ENCODE data around the gene TBCK. TPM values are rescaled to one million over a fixed set of nuclear protein-coding genes. Genes with fewer than 3 reads are reported as not detected.

TBCK gene
- total RNA-seq, 1 experiment from 2014 or later: 28.6 TPM

DNA sequence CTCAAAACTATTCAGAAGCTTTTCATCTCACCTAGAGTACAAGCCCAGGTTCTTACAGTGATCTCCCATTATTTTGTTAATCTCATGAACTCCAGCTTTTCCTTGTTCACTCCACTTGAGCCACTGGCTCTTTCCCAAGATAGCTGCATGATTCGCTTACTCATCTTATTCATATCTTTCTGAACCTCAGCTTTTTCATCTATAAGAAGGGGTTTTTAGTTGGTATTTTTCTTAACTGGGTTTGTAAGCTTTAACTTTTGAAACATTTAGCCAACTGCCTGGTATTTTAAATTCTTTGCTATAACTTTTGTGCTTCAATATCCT lies 28.6 kb upstream of the TBCK start:
- H3K27ac Mint-ChIP-seq: no peak overlapping the region
- ATAC-seq (no peak), DNase-seq (ENCODE audit: low spot score) (no peak)
- CTCF ChIA-PET: interaction anchor here (0.7 to 0.8 kb wide), 2 partner anchors 79 to 554 kb away, joined by 3 read pairs; no protein-coding TSS in a partner anchor
- H3K27me3 Mint-ChIP-seq (ENCODE audit: low read depth): no peaks in the 10 kb centered on the region
- TF ChIP-seq, protein P1, sequence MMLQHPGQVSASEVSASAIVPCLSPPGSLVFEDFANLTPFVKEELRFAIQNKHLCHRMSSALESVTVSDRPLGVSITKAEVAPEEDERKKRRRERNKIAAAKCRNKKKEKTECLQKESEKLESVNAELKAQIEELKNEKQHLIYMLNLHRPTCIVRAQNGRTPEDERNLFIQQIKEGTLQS (CRISPR knock-in tag; conservative IDR thresholded peaks at IDR 0.05): no peak
- TF ChIP-seq ESRRA (CRISPR knock-in tag; IDR thresholded peaks at IDR 0.05; ENCODE audit: borderline replicate concordance) (no peak), ZNF317 (CRISPR knock-in tag; IDR thresholded peaks at IDR 0.05; ENCODE audit: borderline replicate concordance, low read depth) (no peak), ZNF416 (CRISPR knock-in tag; IDR thresholded peaks at IDR 0.05) (no peak)
- H3K4me1 Mint-ChIP-seq: peaks cover 7% of the 10 kb centered on the region
- POLR2A ChIA-PET: no interaction called here
- H3K9me3 Mint-ChIP-seq: no peaks in the 10 kb centered on the region
- peaks cover 12% of the 10 kb centered on the region; the same call in 1 of the 2 replicates for H3K36me3 Mint-ChIP-seq
- H3K4me3 Mint-ChIP-seq: no peak overlapping the region

DNA sequence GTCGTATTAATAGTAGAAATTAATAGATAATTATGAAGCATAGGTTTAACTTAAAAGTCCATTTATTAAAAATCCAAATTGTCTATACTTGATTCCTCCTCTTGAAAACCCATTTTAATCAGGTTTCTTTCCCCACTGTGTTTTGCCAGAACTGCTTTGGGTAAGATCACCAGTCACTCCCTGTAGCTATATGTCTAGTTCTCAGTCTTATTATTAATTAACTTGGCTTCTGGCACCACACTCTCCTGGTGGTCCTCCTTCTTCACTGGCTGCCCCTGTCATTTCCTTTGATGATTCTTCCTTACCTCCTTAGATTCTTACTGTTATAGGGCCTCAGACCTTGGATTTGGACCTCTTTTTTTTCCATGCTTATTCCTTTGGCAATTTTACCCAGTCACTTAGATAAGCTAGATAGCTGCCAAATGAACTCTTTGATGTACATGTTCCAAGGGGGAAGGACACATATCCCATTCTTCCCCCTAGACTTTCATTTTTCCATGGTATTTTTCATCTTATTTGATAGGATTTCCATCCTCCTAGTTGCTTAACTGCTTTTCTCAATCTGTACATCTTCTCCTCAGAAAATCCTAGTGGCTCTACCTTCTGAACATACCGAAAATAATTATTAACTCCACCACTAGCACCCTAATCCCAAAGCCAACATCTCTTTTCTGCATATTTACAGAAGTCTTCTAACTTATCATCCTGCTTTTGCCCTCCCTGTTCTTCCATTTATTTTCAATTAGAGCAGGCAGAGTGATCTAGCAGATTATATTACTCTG lies 28.0 kb upstream of the TBCK start:
- Mint-ChIP-seq H3K9me3 (no peaks in the 10 kb centered on the region), H3K27me3 (ENCODE audit: low read depth) (no peaks in the 10 kb centered on the region), H3K36me3 (peaks cover 17% of the 10 kb centered on the region), H3K4me3 (no peak overlapping the region), H3K4me1 (peaks cover 7% of the 10 kb centered on the region), H3K27ac (no peak overlapping the region)
- POLR2A ChIA-PET: no interaction called here
- ATAC-seq: no peak
- no peak for DNase-seq (ENCODE audit: low spot score)
- CTCF ChIA-PET: interaction anchor here (0.7 to 0.8 kb wide), 2 partner anchors 78 to 555 kb away, joined by 3 read pairs; no protein-coding TSS in a partner anchor
- no peak for TF ChIP-seq HMGA2 (CRISPR knock-in tag; IDR thresholded peaks at IDR 0.05)
- TF ChIP-seq, protein P2, sequence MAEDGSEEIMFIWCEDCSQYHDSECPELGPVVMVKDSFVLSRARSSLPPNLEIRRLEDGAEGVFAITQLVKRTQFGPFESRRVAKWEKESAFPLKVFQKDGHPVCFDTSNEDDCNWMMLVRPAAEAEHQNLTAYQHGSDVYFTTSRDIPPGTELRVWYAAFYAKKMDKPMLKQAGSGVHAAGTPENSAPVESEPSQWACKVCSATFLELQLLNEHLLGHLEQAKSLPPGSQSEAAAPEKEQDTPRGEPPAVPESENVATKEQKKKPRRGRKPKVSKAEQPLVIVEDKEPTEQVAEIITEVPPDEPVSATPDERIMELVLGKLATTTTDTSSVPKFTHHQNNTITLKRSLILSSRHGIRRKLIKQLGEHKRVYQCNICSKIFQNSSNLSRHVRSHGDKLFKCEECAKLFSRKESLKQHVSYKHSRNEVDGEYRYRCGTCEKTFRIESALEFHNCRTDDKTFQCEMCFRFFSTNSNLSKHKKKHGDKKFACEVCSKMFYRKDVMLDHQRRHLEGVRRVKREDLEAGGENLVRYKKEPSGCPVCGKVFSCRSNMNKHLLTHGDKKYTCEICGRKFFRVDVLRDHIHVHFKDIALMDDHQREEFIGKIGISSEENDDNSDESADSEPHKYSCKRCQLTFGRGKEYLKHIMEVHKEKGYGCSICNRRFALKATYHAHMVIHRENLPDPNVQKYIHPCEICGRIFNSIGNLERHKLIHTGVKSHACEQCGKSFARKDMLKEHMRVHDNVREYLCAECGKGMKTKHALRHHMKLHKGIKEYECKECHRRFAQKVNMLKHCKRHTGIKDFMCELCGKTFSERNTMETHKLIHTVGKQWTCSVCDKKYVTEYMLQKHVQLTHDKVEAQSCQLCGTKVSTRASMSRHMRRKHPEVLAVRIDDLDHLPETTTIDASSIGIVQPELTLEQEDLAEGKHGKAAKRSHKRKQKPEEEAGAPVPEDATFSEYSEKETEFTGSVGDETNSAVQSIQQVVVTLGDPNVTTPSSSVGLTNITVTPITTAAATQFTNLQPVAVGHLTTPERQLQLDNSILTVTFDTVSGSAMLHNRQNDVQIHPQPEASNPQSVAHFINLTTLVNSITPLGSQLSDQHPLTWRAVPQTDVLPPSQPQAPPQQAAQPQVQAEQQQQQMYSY (CRISPR knock-in tag; IDR thresholded peaks at IDR 0.05): no peak
- no peak for TF ChIP-seq RELA (CRISPR knock-in tag; IDR thresholded peaks at IDR 0.05; ENCODE audit: borderline replicate concordance)
- TF ChIP-seq GRHL2 (CRISPR knock-in tag; IDR thresholded peaks at IDR 0.05; ENCODE audit: insufficient replicate concordance, severe bottlenecking): no peak
- TF ChIP-seq, protein P3, sequence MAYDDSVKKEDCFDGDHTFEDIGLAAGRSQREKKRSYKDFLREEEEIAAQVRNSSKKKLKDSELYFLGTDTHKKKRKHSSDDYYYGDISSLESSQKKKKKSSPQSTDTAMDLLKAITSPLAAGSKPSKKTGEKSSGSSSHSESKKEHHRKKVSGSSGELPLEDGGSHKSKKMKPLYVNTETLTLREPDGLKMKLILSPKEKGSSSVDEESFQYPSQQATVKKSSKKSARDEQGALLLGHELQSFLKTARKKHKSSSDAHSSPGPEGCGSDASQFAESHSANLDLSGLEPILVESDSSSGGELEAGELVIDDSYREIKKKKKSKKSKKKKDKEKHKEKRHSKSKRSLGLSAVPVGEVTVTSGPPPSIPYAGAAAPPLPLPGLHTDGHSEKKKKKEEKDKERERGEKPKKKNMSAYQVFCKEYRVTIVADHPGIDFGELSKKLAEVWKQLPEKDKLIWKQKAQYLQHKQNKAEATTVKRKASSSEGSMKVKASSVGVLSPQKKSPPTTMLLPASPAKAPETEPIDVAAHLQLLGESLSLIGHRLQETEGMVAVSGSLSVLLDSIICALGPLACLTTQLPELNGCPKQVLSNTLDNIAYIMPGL (CRISPR knock-in tag; IDR thresholded peaks at IDR 0.05): no peak
- TF ChIP-seq, protein P4, sequence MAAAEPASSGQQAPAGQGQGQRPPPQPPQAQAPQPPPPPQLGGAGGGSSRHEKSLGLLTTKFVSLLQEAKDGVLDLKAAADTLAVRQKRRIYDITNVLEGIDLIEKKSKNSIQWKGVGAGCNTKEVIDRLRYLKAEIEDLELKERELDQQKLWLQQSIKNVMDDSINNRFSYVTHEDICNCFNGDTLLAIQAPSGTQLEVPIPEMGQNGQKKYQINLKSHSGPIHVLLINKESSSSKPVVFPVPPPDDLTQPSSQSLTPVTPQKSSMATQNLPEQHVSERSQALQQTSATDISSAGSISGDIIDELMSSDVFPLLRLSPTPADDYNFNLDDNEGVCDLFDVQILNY (CRISPR knock-in tag; IDR thresholded peaks at IDR 0.05): no peak
- TF ChIP-seq, protein P5, sequence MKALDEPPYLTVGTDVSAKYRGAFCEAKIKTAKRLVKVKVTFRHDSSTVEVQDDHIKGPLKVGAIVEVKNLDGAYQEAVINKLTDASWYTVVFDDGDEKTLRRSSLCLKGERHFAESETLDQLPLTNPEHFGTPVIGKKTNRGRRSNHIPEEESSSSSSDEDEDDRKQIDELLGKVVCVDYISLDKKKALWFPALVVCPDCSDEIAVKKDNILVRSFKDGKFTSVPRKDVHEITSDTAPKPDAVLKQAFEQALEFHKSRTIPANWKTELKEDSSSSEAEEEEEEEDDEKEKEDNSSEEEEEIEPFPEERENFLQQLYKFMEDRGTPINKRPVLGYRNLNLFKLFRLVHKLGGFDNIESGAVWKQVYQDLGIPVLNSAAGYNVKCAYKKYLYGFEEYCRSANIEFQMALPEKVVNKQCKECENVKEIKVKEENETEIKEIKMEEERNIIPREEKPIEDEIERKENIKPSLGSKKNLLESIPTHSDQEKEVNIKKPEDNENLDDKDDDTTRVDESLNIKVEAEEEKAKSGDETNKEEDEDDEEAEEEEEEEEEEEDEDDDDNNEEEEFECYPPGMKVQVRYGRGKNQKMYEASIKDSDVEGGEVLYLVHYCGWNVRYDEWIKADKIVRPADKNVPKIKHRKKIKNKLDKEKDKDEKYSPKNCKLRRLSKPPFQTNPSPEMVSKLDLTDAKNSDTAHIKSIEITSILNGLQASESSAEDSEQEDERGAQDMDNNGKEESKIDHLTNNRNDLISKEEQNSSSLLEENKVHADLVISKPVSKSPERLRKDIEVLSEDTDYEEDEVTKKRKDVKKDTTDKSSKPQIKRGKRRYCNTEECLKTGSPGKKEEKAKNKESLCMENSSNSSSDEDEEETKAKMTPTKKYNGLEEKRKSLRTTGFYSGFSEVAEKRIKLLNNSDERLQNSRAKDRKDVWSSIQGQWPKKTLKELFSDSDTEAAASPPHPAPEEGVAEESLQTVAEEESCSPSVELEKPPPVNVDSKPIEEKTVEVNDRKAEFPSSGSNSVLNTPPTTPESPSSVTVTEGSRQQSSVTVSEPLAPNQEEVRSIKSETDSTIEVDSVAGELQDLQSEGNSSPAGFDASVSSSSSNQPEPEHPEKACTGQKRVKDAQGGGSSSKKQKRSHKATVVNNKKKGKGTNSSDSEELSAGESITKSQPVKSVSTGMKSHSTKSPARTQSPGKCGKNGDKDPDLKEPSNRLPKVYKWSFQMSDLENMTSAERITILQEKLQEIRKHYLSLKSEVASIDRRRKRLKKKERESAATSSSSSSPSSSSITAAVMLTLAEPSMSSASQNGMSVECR (CRISPR knock-in tag; IDR thresholded peaks at IDR 0.05; ENCODE audit: borderline replicate concordance): no peak
- no peak for TF ChIP-seq GTF2I (CRISPR knock-in tag; conservative IDR thresholded peaks at IDR 0.05)
- no peak for TF ChIP-seq ZBTB21 (CRISPR knock-in tag; IDR thresholded peaks at IDR 0.05; ENCODE audit: borderline replicate concordance)
- TF ChIP-seq, protein P6, sequence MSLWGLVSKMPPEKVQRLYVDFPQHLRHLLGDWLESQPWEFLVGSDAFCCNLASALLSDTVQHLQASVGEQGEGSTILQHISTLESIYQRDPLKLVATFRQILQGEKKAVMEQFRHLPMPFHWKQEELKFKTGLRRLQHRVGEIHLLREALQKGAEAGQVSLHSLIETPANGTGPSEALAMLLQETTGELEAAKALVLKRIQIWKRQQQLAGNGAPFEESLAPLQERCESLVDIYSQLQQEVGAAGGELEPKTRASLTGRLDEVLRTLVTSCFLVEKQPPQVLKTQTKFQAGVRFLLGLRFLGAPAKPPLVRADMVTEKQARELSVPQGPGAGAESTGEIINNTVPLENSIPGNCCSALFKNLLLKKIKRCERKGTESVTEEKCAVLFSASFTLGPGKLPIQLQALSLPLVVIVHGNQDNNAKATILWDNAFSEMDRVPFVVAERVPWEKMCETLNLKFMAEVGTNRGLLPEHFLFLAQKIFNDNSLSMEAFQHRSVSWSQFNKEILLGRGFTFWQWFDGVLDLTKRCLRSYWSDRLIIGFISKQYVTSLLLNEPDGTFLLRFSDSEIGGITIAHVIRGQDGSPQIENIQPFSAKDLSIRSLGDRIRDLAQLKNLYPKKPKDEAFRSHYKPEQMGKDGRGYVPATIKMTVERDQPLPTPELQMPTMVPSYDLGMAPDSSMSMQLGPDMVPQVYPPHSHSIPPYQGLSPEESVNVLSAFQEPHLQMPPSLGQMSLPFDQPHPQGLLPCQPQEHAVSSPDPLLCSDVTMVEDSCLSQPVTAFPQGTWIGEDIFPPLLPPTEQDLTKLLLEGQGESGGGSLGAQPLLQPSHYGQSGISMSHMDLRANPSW (CRISPR knock-in tag; conservative IDR thresholded peaks at IDR 0.05; ENCODE audit: low read depth): no peak
- TF ChIP-seq, protein P7, sequence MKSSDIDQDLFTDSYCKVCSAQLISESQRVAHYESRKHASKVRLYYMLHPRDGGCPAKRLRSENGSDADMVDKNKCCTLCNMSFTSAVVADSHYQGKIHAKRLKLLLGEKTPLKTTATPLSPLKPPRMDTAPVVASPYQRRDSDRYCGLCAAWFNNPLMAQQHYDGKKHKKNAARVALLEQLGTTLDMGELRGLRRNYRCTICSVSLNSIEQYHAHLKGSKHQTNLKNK (CRISPR knock-in tag; IDR thresholded peaks at IDR 0.05): no peak
- TF ChIP-seq SP1 (CRISPR knock-in tag; conservative IDR thresholded peaks at IDR 0.05): no peak
- TF ChIP-seq, protein P8, sequence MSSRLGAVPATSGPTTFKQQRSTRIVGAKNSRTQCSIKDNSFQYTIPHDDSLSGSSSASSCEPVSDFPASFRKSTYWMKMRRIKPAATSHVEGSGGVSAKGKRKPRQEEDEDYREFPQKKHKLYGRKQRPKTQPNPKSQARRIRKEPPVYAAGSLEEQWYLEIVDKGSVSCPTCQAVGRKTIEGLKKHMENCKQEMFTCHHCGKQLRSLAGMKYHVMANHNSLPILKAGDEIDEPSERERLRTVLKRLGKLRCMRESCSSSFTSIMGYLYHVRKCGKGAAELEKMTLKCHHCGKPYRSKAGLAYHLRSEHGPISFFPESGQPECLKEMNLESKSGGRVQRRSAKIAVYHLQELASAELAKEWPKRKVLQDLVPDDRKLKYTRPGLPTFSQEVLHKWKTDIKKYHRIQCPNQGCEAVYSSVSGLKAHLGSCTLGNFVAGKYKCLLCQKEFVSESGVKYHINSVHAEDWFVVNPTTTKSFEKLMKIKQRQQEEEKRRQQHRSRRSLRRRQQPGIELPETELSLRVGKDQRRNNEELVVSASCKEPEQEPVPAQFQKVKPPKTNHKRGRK (CRISPR knock-in tag; IDR thresholded peaks at IDR 0.05; ENCODE audit: borderline replicate concordance): no peak

Data from WTC11 (cell line).